Body of pancreas (tissue), 4 donors: ENCODE data around the gene ZNF500. TPM values are rescaled to one million over a fixed set of nuclear protein-coding genes. Genes with fewer than 3 reads are reported as not detected.

ENCODE experiments used
- ATAC-seq: fragments of 150-250 bp; one replicate; pipeline ENCODE4 v1.9.1; 2016
- DNase-seq, 4 donors: peaks; one replicate each; pipeline ENCODE4 v3.0.0-alpha.2; 2019
- H3K27ac ChIP-seq, 4 donors: fragments of 200-600 bp; sonication (generic); 1 replicate in 3 of 4; 2 replicates in 1 of 4; pipeline versions ENCODE4 v1.5.1 to v1.6.1; 2016 to 2019; ENCODE audit warnings: mild to moderate bottlenecking in 1 of 4, mixed read lengths in 1 of 4, moderate library complexity in 1 of 4
- H3K27me3 ChIP-seq, 2 donors: fragments of 200-600 bp; sonication (generic); one replicate each; pipeline ENCODE4 v1.6.0; 2016; ENCODE audit warnings: mild to moderate bottlenecking in 1 of 2
- H3K36me3 ChIP-seq, 2 donors: fragments of 200-600 bp; sonication (generic); replicated peaks in 1 of 2; 2 replicates each; pipeline ENCODE4 v1.5.1; 2016; ENCODE audit warnings: low read depth in 2 of 2; ENCODE audit not compliant: insufficient read depth in 1 of 2
- H3K4me1 ChIP-seq: fragments of 200-600 bp; sonication (generic); one replicate; pipeline ENCODE4 v1.6.0; 2016
- H3K4me3 ChIP-seq, 2 donors: fragments of 200-600 bp; sonication (generic); 1 replicate in 1 of 2; 2 replicates in 1 of 2; pipeline ENCODE4 v1.5.1; 2016 to 2019
- H3K9me3 ChIP-seq, 3 donors: fragments of 200-600 bp; sonication (generic); 1 replicate in 2 of 3; 2 replicates in 1 of 3; pipeline ENCODE4 v1.5.1; 2016
- POLR2A ChIP-seq, 3 donors: fragments of 450-650 bp; IDR thresholded peaks; one replicate each; pipeline ENCODE4 v1.6.1; 2016; ENCODE audit warnings: antibody characterized with exemption in 3 of 3, mild to moderate bottlenecking in 2 of 3
- WGBS, 2 donors: methylation state at CpG; one replicate each; pipeline ENCODE4 v1.1.5; 2017; 5-methylcytosine and 5-hydroxymethylcytosine counted together
- intact Hi-C: fragments of 100-400 bp; cut with DNase I; formaldehyde crosslinking; loops from one replicate; pipeline ENCODE4 v1.15.1; 2023
- total RNA-seq, 2 donors: library from RNA; depleted of rRNA; stranded (reverse); fragments of >200 nt; gene quantifications; one replicate each; pipeline ENCODE4 v1.1.0, GENCODE V29; 2016
- TF ChIP-seq, protein P1 (sequence below), 7 experiments: fragments of 450-650 bp in 4 of 7; fragments of 200-600 bp in 3 of 7; sonication (generic) in 3 of 7; IDR thresholded peaks; one replicate each; pipeline ENCODE4 v1.5.1; 2016 to 2019; ENCODE audit warnings: antibody characterized with exemption in 7 of 7

Gene ZNF500
- total RNA-seq, 2 donors from 2014 or later = 7.5 to 13.8 TPM

DNA sequence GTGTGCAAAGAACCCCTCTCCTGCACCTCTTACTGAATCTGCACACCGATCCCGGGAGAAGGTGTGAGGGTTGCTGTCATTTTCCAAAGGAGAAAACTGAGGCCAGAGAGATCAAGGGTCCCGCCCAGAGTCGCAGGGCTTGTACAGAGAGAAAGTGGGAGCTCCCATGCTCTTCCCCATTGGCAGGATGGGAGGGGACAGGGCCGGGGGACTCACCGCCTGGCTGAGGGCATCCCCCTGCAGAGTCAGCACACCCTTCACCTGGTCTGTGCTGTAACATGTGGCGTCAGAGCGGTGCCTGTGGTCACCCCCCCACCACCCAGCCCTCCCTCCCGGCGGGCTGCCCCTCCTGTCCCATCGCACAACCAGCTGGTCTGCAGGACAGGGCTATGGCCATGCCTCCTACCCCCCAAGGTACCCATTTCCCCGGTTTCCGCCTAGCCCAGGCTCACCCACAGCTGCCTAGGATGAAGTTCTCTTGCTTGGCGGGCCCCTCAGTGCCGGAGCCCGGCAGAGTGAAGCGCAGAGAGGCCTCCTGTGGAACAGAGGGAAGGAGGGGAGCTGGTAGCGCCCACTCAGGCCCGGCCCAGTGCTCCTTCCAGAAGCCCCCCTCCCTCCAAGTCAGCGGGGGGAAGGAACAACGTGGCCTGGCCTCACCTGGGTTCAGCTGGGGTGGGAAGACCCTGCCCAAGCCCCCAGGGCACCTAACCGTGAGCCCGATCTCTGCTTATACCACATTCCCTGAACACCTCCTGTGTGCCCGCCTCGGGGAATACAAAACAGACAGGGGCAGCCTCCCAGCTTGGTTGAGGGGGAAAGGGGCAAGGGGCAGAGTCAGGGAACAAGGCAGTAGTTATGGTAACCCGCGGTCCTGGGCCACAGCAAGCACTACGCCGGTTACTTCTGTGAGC is 34.3 kb upstream of the ZNF500 start:
- TF ChIP-seq, protein P1, sequence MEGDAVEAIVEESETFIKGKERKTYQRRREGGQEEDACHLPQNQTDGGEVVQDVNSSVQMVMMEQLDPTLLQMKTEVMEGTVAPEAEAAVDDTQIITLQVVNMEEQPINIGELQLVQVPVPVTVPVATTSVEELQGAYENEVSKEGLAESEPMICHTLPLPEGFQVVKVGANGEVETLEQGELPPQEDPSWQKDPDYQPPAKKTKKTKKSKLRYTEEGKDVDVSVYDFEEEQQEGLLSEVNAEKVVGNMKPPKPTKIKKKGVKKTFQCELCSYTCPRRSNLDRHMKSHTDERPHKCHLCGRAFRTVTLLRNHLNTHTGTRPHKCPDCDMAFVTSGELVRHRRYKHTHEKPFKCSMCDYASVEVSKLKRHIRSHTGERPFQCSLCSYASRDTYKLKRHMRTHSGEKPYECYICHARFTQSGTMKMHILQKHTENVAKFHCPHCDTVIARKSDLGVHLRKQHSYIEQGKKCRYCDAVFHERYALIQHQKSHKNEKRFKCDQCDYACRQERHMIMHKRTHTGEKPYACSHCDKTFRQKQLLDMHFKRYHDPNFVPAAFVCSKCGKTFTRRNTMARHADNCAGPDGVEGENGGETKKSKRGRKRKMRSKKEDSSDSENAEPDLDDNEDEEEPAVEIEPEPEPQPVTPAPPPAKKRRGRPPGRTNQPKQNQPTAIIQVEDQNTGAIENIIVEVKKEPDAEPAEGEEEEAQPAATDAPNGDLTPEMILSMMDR (IDR thresholded peaks at IDR 0.05) = no peak
- TF ChIP-seq POLR2A (IDR thresholded peaks at IDR 0.05) = no peak
- 32 to 33% methylated on average over 14 to 28 of the region's 29 CpGs for WGBS, 2 donors
- Histone ChIP-seq H3K4me1 (peaks cover 45% of the 10 kb centered on the region), H3K9me3 (no peaks in the 10 kb centered on the region), H3K27ac (peak overlapping the region; percentile 80 to 91 (median 85)), H3K27me3 (no peaks in the 10 kb centered on the region), H3K4me3 (peak overlapping the region in 1 of 2 donors; percentile 97), H3K36me3 (peaks cover 0 to 2% of the 10 kb centered on the region in 2 donors)
- ATAC-seq = no peak
- intact Hi-C loops = no loop called here
- DNase-seq = peak in 1 of 4 donors; percentile 28

DNA sequence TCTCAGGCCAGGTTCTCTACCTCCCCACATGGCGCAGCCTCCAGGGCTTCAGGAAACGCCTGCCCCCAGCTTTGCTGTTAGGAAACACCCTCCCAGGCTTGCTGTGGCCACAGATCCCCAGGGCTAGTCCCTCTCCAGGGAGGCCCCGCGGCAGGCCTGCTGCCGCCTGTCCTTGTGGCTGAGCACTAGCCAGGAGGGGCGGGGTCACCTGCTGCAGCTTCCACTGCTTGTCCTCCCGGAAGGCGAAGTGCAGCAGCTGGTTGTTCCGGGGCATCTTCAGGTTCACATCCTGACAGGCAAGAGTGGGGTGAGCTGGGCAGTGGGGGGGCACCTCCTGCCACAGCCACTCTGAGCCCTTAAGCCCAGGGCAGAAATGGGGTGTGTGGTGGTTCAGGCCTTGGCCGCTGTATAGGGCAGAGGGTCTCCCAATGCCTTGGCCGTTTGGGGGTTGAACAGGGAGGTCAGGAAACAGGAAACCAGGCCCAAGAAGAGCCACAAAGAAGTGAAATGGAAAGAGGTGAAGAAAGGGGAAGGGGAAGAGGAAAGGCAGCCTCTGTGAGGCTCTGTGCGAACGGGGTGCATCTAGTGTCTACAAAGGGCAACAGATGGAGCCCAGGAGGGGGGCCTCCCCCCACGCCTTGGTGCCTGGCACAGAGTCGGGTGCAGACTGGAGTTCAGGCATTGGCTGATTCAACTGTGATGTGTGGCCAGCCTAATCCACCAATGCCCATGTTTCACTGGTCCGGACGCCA is 33.5 kb upstream of the ZNF500 start:
- no peaks in the 10 kb centered on the region for H3K9me3 ChIP-seq
- no peak for ATAC-seq
- DNase-seq = peak; percentile 77 to 89 (median 86)
- peak overlapping the region in 3 of 4 donors; percentile 26 to 91 (median 80) for H3K27ac ChIP-seq
- 38 to 55% methylated on average over 12 to 17 of the region's 17 CpGs for WGBS, 2 donors
- peaks cover 52% of the 10 kb centered on the region for H3K4me1 ChIP-seq
- intact Hi-C loops = no loop called here
- no peaks in the 10 kb centered on the region for H3K27me3 ChIP-seq
- TF ChIP-seq POLR2A (IDR thresholded peaks at IDR 0.05) = peak in 1 of 3 donors; percentile 29
- TF ChIP-seq, protein P1 (IDR thresholded peaks at IDR 0.05) = no peak
- no peak overlapping the region for H3K4me3 ChIP-seq
- H3K36me3 ChIP-seq = peaks cover 0 to 2% of the 10 kb centered on the region in 2 donors

DNA sequence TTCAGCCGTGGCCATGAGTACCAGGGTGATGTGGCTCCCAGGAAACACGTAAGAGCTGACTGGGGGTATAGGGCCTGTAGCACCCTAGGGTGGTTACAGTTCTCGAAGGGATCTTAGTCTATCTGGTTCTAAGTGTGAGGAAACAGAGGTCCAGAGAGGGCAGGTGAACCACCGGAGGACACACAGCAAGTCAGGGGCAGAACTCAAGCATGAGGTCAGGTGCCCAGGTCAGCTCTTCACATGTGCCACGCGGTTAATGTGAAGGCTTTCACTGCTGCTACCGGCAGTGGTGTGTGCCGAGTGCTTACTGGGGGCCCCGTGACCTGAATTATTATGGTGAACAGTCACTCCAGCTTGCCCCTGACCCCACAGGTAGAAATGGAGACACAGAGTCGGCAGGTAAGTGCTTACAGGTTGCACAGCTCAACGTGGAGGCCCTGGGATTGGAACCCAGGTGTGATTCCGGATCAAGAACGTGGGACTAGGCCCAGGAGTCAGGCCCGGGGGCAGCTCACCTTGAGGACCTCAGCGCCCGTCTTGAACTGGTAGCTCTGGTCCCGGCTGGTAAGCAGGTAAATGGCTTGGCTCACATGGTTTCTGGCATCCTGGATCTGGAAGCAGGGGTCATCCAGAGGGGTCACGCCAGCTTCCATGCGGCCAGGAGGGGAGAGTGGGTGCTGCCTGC is 32.4 kb upstream of the ZNF500 start:
- DNase-seq = no peak

DNA sequence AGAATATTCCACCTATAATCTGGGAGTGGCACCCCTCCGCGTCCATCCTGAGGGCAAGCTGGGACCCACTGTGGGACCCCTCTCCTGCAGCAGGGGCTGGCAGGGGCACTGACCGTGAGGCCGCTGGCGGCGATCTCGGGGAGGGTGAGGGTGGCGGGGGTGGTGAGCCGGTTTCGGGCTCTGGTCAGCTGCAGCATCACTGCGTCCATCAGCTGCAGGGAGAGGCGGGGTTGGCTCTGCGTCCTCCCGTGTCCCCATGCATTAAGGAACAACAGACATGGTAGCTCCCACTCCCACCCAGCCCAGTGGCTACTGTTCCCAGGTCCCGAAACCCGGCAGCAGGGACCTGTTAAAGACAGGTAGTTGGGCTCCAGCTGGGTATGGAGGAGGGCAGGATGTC is 31.5 kb upstream of the ZNF500 start:
- intact Hi-C loops = no loop called here
- no peak for ATAC-seq
- Histone ChIP-seq H3K27me3 (no peaks in the 10 kb centered on the region), H3K4me3 (no peak overlapping the region), H3K9me3 (no peaks in the 10 kb centered on the region), H3K4me1 (peaks cover 56% of the 10 kb centered on the region), H3K36me3 (no peaks in the 10 kb centered on the region), H3K27ac (no peak overlapping the region)
- 90% methylated on average over 12 of the region's 16 CpGs; no CpG with 5 or more reads in 1 of the 2 donors for WGBS, 2 donors
- no peak for DNase-seq
- TF ChIP-seq, protein P1 (IDR thresholded peaks at IDR 0.05) = no peak
- no peak for TF ChIP-seq POLR2A (IDR thresholded peaks at IDR 0.05)

More for the DNA sequence above, 32.4 kb upstream of the ZNF500 start:
- 90 to 92% methylated on average over 6 to 16 of the region's 19 CpGs for WGBS, 2 donors
- Histone ChIP-seq H3K27me3 (no peaks in the 10 kb centered on the region), H3K4me1 (peaks cover 57% of the 10 kb centered on the region), H3K4me3 (no peak overlapping the region), H3K9me3 (no peaks in the 10 kb centered on the region), H3K36me3 (no peaks in the 10 kb centered on the region), H3K27ac (peak overlapping the region in 1 of 4 donors; percentile 80)
- TF ChIP-seq, protein P1 (IDR thresholded peaks at IDR 0.05) = no peak
- no peak for TF ChIP-seq POLR2A (IDR thresholded peaks at IDR 0.05)
- no peak for ATAC-seq
- intact Hi-C loops = no loop called here
